Gastrocnemius medialis (tissue), 4 donors: ENCODE data around the gene KRTAP5-3. TPM values are rescaled to one million over a fixed set of nuclear protein-coding genes. Genes with fewer than 3 reads are reported as not detected.

Source experiments
- ATAC-seq, 2 donors: fragments of 150-250 bp; one replicate each; pipeline ENCODE4 v1.9.1; 2016
- DNase-seq, 2 donors: peaks; one replicate each; pipeline ENCODE4 v3.0.0-alpha.2; 2019
- H3K27ac ChIP-seq, 4 donors: fragments of 200-600 bp; sonication (generic); 1 replicate in 1 of 4; 2 replicates in 3 of 4; pipeline ENCODE4 v1.5.1; 2016 to 2018; ENCODE audit warnings: mild to moderate bottlenecking in 2 of 4, moderate library complexity in 1 of 4
- H3K27me3 ChIP-seq, 3 donors: fragments of 200-600 bp; sonication (generic) in 2 of 3; 1 replicate in 1 of 3; 2 replicates in 2 of 3; pipeline versions ENCODE4 v1.5.1 to v1.6.0; 2016 to 2019; ENCODE audit warnings: mild to moderate bottlenecking in 1 of 3, moderate library complexity in 1 of 3
- H3K36me3 ChIP-seq, 2 donors: fragments of 200-600 bp; sonication (generic) in 1 of 2; one replicate each; pipeline ENCODE4 v1.5.1; 2017 to 2018
- H3K4me1 ChIP-seq, 2 donors: fragments of 200-600 bp; sonication (generic) in 1 of 2; one replicate each; pipeline ENCODE4 v1.5.1; 2016 to 2017; ENCODE audit warnings: mild to moderate bottlenecking in 2 of 2
- H3K4me3 ChIP-seq, 4 donors: fragments of 200-600 bp; sonication (generic) in 3 of 4; 1 replicate in 1 of 4; 2 replicates in 3 of 4; pipeline ENCODE4 v1.5.1; 2016 to 2019; ENCODE audit warnings: mild to moderate bottlenecking in 2 of 4
- H3K9me3 ChIP-seq, 3 donors: fragments of 200-600 bp; sonication (generic) in 2 of 3; 1 replicate in 1 of 3; 2 replicates in 2 of 3; pipeline ENCODE4 v1.5.1; 2016 to 2019
- CTCF ChIP-seq, 5 experiments: fragments of 450-650 bp in 3 of 5; fragments of 200-600 bp in 2 of 5; sonication (generic) in 2 of 5; IDR thresholded peaks in 4 of 5; conservative IDR thresholded peaks in 1 of 5; 1 replicate in 4 of 5; 2 replicates in 1 of 5; pipeline ENCODE4 v1.5.1; 2016 to 2019; ENCODE audit warnings: antibody characterized with exemption in 5 of 5, mild to moderate bottlenecking in 3 of 5, moderate library complexity in 3 of 5
- POLR2A ChIP-seq, 2 donors: fragments of 450-650 bp; IDR thresholded peaks; one replicate each; pipeline ENCODE4 v1.6.1; 2017; ENCODE audit warnings: antibody characterized with exemption in 2 of 2, mild to moderate bottlenecking in 2 of 2, moderate library complexity in 2 of 2
- in situ Hi-C, 4 donors: fragments of 200-750 bp; cut with MboI; loops; one replicate each; pipeline versions ENCODE4 v1.15.0 to v1.8.0; 2017; ENCODE audit warnings: low sequenced_read_pairs in 4 of 4
- intact Hi-C: fragments of 100-400 bp; cut with DNase I; formaldehyde crosslinking; loops from one replicate; pipeline ENCODE4 v1.15.1; 2023; ENCODE audit warnings: low total_unique reads
- total RNA-seq, 4 donors: library from RNA; depleted of rRNA; stranded (reverse); fragments of >200 nt; gene quantifications; one replicate each; pipeline versions ENCODE4 v1.1.0 to v1.2.3, GENCODE V29; 2016

Gene KRTAP5-3
- total RNA-seq, 4 donors from 2014 or later: not detected

- H3K9me3 ChIP-seq: no peaks in the 10 kb centered on the region
- H3K36me3 ChIP-seq: no peaks in the 10 kb centered on the region
- ATAC-seq: peak in 1 of 2 donors; percentile 1
- peak overlapping the region; percentile 87 to 95 (median 92) for H3K27ac ChIP-seq
- in situ Hi-C loops (no loop called here), intact Hi-C loops (loop anchor here (1.0 kb wide), 2 partner anchors 11 to 14 kb away; partner anchors contain the start of gene DUSP8)
- DNase-seq: no peak
- H3K27me3 ChIP-seq: no peaks in the 10 kb centered on the region
- H3K4me1 ChIP-seq: peaks cover 22 to 41% of the 10 kb centered on the region in 2 donors
- TF ChIP-seq CTCF (IDR thresholded peaks at IDR 0.05 in 4 of 5, conservative IDR thresholded peaks at IDR 0.05 in 1 of 5) (no peak), POLR2A (IDR thresholded peaks at IDR 0.05) (no peak)
- H3K4me3 ChIP-seq: peak overlapping the region in 1 of 4 donors; percentile 27
Measured at GRCh38 chr11:1558775-1559110, 49.5 kb downstream of the KRTAP5-3 start.

GRCh38 chr11:1557904-1558774, 50.1 kb downstream of the KRTAP5-3 start:
- no peak for ATAC-seq
- H3K4me1 ChIP-seq: peaks cover 28 to 45% of the 10 kb centered on the region in 2 donors
- no peak for DNase-seq
- no peak overlapping the region for H3K4me3 ChIP-seq
- intact Hi-C loops (no loop called here), in situ Hi-C loops (no loop called here)
- no peaks in the 10 kb centered on the region for H3K36me3 ChIP-seq
- H3K9me3 ChIP-seq: no peaks in the 10 kb centered on the region
- H3K27me3 ChIP-seq: no peaks in the 10 kb centered on the region
- no peak for TF ChIP-seq POLR2A (IDR thresholded peaks at IDR 0.05)
- TF ChIP-seq CTCF (IDR thresholded peaks at IDR 0.05 in 4 of 5, conservative IDR thresholded peaks at IDR 0.05 in 1 of 5): no peak
- H3K27ac ChIP-seq: peak overlapping the region; percentile 87 to 95 (median 92)

Other genes starting within 250 kb of the KRTAP5-3 start
- gene BRSK2, start 218.5 kb downstream of the KRTAP5-3 start, total RNA-seq: under 1 TPM in 2 of 4 donors, not detected in 2; 0.24 to 0.81 TPM
- 10 to 100 TPM; 21.1 to 71.5 (median 48.3) TPM for gene MOB2, start 121.7 kb downstream of the KRTAP5-3 start, total RNA-seq
- gene DUSP8, start 36.2 kb downstream of the KRTAP5-3 start, total RNA-seq: 10 to 100 TPM in 1 of 4 donors, 1 to 10 TPM in 3; 2.6 to 25.9 (median 6.3) TPM
- gene KRTAP5-1, start 23.2 kb downstream of the KRTAP5-3 start, total RNA-seq: not detected
- gene KRTAP5-2, start 10.2 kb downstream of the KRTAP5-3 start, total RNA-seq: not detected
- not detected for gene KRTAP5-4, start 13.7 kb upstream of the KRTAP5-3 start, total RNA-seq
- gene KRTAP5-5, start 21.3 kb upstream of the KRTAP5-3 start, total RNA-seq: not detected
- not detected for gene KRTAP5-6, start 88.7 kb upstream of the KRTAP5-3 start, total RNA-seq
- 1 to 10 TPM; 1.1 to 7.2 (median 4.9) TPM for gene IFITM10, start 142.1 kb upstream of the KRTAP5-3 start, total RNA-seq
- gene CTSD, start 155.5 kb upstream of the KRTAP5-3 start, total RNA-seq: 100 to 1,000 TPM; 490 to 981 (median 845) TPM
- gene SYT8, start 226.5 kb upstream of the KRTAP5-3 start, total RNA-seq: not detected
- gene TNNI2, start 230.5 kb upstream of the KRTAP5-3 start, total RNA-seq: 1,000 to 10,000 TPM; 1,499 to 3,728 (median 2,254) TPM
- 10 to 100 TPM in 1 of 4 donors, 1 to 10 TPM in 3; 3.0 to 13.5 (median 5.5) TPM for gene LSP1, start 244.6 kb upstream of the KRTAP5-3 start, total RNA-seq